Kidney (tissue), 14 donors: ENCODE data around the gene UBXN6. TPM values are rescaled to one million over a fixed set of nuclear protein-coding genes. Genes with fewer than 3 reads are reported as not detected.

Experiments
- DNase-seq, 5 donors: peaks; one replicate each; pipeline ENCODE4 v3.0.0-alpha.2; 2013 to 2020
- FAIRE-seq: peaks from 2 replicates; lab custom pipeline; 2012; peaks lifted over from hg19 to GRCh38; lab: Jason Lieb, UNC
- H3K27ac ChIP-seq, 2 donors: one replicate each; pipeline ENCODE4 v1.7.0; 2013; ENCODE audit warnings: low read depth in 2 of 2, low read length in 2 of 2, inconsistent platforms in 1 of 2
- H3K27me3 ChIP-seq: one replicate; pipeline ENCODE4 v1.7.1; 2013; ENCODE audit warnings: low read length, inconsistent platforms; ENCODE audit not compliant: control insufficient read depth, insufficient read depth
- H3K36me3 ChIP-seq, 3 donors: one replicate each; pipeline versions ENCODE4 v1.7.0 to v1.7.1; 2013; ENCODE audit warnings: low read length in 3 of 3, control low read depth in 1 of 3, inconsistent platforms in 1 of 3; ENCODE audit not compliant: insufficient read depth in 3 of 3, control insufficient read depth in 2 of 3
- H3K4me1 ChIP-seq, 3 donors: one replicate each; pipeline versions ENCODE4 v1.7.0 to v1.7.1; 2013; ENCODE audit warnings: low read length in 3 of 3, inconsistent platforms in 1 of 3, low read depth in 1 of 3; ENCODE audit not compliant: control insufficient read depth in 2 of 3, insufficient read depth in 2 of 3
- H3K4me3 ChIP-seq, 3 donors: one replicate each; pipeline versions ENCODE4 v1.7.0 to v1.8.1; 2013; ENCODE audit warnings: low read length in 3 of 3, control low read depth in 1 of 3, inconsistent platforms in 1 of 3
- H3K9ac ChIP-seq, 3 donors: one replicate each; pipeline versions ENCODE4 v1.7.0 to v1.7.1; 2013; ENCODE audit warnings: low read length in 3 of 3, control low read depth in 1 of 3, inconsistent platforms in 1 of 3
- H3K9me3 ChIP-seq, 3 donors: one replicate each; pipeline versions ENCODE4 v1.7.0 to v1.7.1; 2013; ENCODE audit warnings: low read length in 3 of 3, control low read depth in 1 of 3, inconsistent platforms in 1 of 3; ENCODE audit not compliant: control insufficient read depth in 2 of 3, insufficient read depth in 1 of 3
- intact Hi-C: fragments of 100-400 bp; cut with DNase I; formaldehyde crosslinking; loops from one replicate; pipeline ENCODE4 v1.11.1; 2022
- polyA plus RNA-seq: library from polyadenylated mRNA; stranded (reverse); fragments of 350-450 nt; fragmentation: Illumina TruSeq; extraction: RNeasy Lipid Tissue Mini Kit (QIAGEN cat#74804); gene quantifications from one replicate; pipeline ENCODE4 v1.2.3, GENCODE V29; 2014; ENCODE audit warnings: low read depth, low replicate concordance; ENCODE audit not compliant: insufficient read depth
- total RNA-seq: library from RNA; stranded (reverse); fragmentation: NEBNext Ultra II Directional; extraction: Animal tissue kit (Norgen Biotek cat#: 25700); gene quantifications from one replicate; pipeline ENCODE4 v1.2.1, GENCODE V29; 2021
- TF ChIP-seq, protein P1 (sequence below): IDR thresholded peaks from 3 replicates; pipeline ENCODE4 v1.5.1; 2012; ENCODE audit warnings: mild to moderate bottlenecking, moderate library complexity, borderline replicate concordance; ENCODE audit not compliant: insufficient read depth; ENCODE audit errors: extremely low read depth
- donor health status: control.
- donor health status: control.
- donor health status: control.
- donor health status: control.
- donor health status: control.
- donor health status: DM: yes; HTN: yes; CAD: no.
- donor health status: Normal renal cell carcinoma (clear cell type).

The UBXN6 gene
- total and polyA plus RNA-seq, 2 donors from 2014 or later, result 110 to 177 TPM

DNA sequence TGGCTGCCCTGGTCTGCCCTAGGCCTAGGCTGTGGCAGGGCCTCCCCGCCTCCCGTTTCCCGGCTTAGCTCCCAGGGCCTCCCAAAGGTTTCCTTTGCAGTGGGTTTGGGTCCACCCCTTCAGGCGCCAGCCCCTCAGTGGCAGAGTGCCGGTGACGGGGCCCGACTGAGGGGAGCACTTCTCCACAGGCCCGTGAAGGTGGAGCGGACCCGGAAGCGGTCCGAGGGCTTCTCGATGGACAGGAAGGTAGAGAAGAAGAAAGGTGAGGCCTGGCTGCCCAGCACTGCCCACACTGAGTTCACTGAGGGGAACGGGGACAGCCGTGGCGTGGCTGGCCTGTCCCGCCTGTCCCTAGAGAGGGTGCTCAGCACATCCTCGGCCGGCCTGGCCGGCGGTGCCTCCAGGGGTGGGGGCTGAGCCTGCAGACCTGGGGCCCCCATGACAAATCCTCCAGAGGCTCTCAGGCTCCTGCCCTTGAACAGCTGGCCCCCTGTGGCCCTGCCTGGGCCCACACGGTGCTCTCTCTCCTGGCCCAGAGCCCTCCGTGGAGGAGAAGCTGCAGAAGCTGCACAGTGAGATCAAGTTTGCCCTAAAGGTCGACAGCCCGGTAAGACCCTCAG, 40.3 kb upstream of the UBXN6 start:
- H3K27me3 ChIP-seq, result no peaks in the 10 kb centered on the region
- H3K4me1 ChIP-seq, result no peaks in the 10 kb centered on the region
- intact Hi-C loops, result no loop called here
- no peak overlapping the region for H3K4me3 ChIP-seq
- DNase-seq (no peak), FAIRE-seq (no peak)
- no peaks in the 10 kb centered on the region for H3K9me3 ChIP-seq
- no peak overlapping the region for H3K9ac ChIP-seq
- no peak overlapping the region for H3K27ac ChIP-seq
- H3K36me3 ChIP-seq, result peaks cover 0 to 17% (median 3%) of the 10 kb centered on the region in 3 donors
- TF ChIP-seq, protein P1, sequence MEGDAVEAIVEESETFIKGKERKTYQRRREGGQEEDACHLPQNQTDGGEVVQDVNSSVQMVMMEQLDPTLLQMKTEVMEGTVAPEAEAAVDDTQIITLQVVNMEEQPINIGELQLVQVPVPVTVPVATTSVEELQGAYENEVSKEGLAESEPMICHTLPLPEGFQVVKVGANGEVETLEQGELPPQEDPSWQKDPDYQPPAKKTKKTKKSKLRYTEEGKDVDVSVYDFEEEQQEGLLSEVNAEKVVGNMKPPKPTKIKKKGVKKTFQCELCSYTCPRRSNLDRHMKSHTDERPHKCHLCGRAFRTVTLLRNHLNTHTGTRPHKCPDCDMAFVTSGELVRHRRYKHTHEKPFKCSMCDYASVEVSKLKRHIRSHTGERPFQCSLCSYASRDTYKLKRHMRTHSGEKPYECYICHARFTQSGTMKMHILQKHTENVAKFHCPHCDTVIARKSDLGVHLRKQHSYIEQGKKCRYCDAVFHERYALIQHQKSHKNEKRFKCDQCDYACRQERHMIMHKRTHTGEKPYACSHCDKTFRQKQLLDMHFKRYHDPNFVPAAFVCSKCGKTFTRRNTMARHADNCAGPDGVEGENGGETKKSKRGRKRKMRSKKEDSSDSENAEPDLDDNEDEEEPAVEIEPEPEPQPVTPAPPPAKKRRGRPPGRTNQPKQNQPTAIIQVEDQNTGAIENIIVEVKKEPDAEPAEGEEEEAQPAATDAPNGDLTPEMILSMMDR, result no peak

DNA sequence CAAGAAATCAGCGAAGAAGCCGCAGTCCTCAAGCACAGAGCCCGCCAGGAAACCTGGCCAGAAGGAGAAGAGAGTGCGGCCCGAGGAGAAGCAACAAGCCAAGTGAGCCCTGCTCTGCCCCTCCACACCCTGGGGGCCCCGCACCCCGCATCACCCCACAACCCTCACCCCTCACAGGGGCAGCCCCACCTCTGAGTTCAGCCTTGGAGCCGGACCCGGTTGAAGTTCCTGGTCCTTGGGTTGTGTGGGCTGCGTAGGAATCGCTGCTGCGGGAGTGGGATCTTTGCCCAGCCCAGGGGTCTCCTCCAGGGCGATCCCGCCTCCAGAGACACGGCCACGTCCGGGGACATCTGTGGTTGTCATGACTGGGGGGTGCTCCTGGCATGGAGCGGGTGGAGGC, 38.7 kb upstream of the UBXN6 start:
- Histone ChIP-seq H3K4me1 (peaks cover 0 to 3% (median 0%) of the 10 kb centered on the region in 3 donors), H3K27ac (no peak overlapping the region), H3K36me3 (peaks cover 5 to 22% (median 13%) of the 10 kb centered on the region in 3 donors), H3K9me3 (peaks cover 0 to 3% (median 0%) of the 10 kb centered on the region in 3 donors), H3K9ac (no peak overlapping the region), H3K27me3 (no peaks in the 10 kb centered on the region), H3K4me3 (no peak overlapping the region)
- intact Hi-C loops, result no loop called here
- no peak for FAIRE-seq
- no peak for DNase-seq
- TF ChIP-seq, protein P1, result no peak

DNA sequence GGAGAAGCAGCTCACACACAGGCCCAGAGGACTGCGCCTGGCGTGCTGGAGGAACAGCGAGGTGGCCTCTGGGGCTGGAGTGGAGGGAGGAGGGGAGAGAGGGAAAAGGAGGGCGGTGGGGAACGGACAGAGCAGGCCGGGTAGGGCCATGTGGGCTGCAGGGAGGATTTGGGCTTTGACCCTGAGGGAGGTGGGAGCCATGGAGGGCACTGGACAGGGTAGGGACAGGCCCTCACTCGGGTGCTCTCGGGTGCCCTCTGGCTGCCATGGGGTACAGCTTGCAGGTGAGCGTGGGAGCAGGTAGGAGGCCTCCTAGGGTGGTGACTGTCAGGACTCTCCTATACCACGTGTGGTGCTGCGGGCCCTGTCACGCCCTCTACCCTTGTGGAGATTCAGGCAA, 37.9 kb upstream of the UBXN6 start:
- H3K9me3 ChIP-seq, result peaks cover 0 to 3% (median 0%) of the 10 kb centered on the region in 3 donors
- FAIRE-seq (no peak), DNase-seq (no peak)
- TF ChIP-seq, protein P1, result no peak
- intact Hi-C loops, result no loop called here
- H3K27me3 ChIP-seq, result no peaks in the 10 kb centered on the region
- no peak overlapping the region for H3K27ac ChIP-seq
- H3K36me3 ChIP-seq, result peaks cover 5 to 22% (median 13%) of the 10 kb centered on the region in 3 donors
- H3K4me1 ChIP-seq, result peaks cover 0 to 3% (median 0%) of the 10 kb centered on the region in 3 donors
- H3K9ac ChIP-seq, result no peak overlapping the region
- no peak overlapping the region for H3K4me3 ChIP-seq
